HG03066 (cell line): Measurements from ENCODE around the gene SMIM13.

Source experiments
- ATAC-seq: cut with Tn5 transposase; IDR thresholded peaks from one replicate; pipeline ENCODE4 v1.9.1; 2021; ENCODE audit warnings: low read depth; ENCODE audit not compliant: unreplicated experiment

The SMIM13 gene

GRCh38 chr6:11093626-11094410, at the start of gene SMIM13:
Gene SMIM13 (plus strand): TSS chr6:11093834. CDS start chr6:11094314, 480 bp downstream.
- peak; percentile 86 for ATAC-seq

GRCh38 chr6:11043961-11044711, 49.5 kb upstream of the SMIM13 start, which contains the start of gene ELOVL2:
Gene ELOVL2 (minus strand): TSS chr6:11044305. CDS start chr6:11044230, 75 bp downstream.
- no peak for ATAC-seq

- no peak for ATAC-seq
Measured at GRCh38 chr6:11044712-11045167, 48.9 kb upstream of the SMIM13 start.

GRCh38 chr6:11050731-11051130, 42.9 kb upstream of the SMIM13 start:
- ATAC-seq, result no peak

GRCh38 chr6:11053307-11053706, 40.3 kb upstream of the SMIM13 start:
- no peak for ATAC-seq

- ATAC-seq, result no peak
Measured at GRCh38 chr6:11054722-11055121, 38.9 kb upstream of the SMIM13 start.

GRCh38 chr6:11055127-11055627, 38.5 kb upstream of the SMIM13 start:
- no peak for ATAC-seq

GRCh38 chr6:11056871-11057270, 36.8 kb upstream of the SMIM13 start:
- no peak for ATAC-seq

GRCh38 chr6:11058406-11058805, 35.2 kb upstream of the SMIM13 start:
- ATAC-seq, result no peak

GRCh38 chr6:11062083-11062482, 31.6 kb upstream of the SMIM13 start:
- ATAC-seq, result no peak

- ATAC-seq, result no peak
Measured at GRCh38 chr6:11062715-11063114, 30.9 kb upstream of the SMIM13 start.

GRCh38 chr6:11064836-11065235, 28.8 kb upstream of the SMIM13 start:
- no peak for ATAC-seq

- no peak for ATAC-seq
Measured at GRCh38 chr6:11065436-11066202, 28.0 kb upstream of the SMIM13 start.

GRCh38 chr6:11066505-11067347, 26.9 kb upstream of the SMIM13 start:
- no peak for ATAC-seq

- no peak for ATAC-seq
Measured at GRCh38 chr6:11067348-11067747, 26.3 kb upstream of the SMIM13 start.

GRCh38 chr6:11069760-11070159, 23.9 kb upstream of the SMIM13 start:
- ATAC-seq, result no peak

- ATAC-seq, result no peak
Measured at GRCh38 chr6:11072101-11072500, 21.5 kb upstream of the SMIM13 start.

GRCh38 chr6:11076540-11076939, 17.1 kb upstream of the SMIM13 start:
- ATAC-seq, result no peak

GRCh38 chr6:11078266-11078665, 15.4 kb upstream of the SMIM13 start:
- ATAC-seq, result no peak

- no peak for ATAC-seq
Measured at GRCh38 chr6:11080296-11080695, 13.3 kb upstream of the SMIM13 start.
